WTC11 (cell line): ENCODE measurements around the gene SCAMP3.
"Not testable (repeated sequence)": the region's sequence is repeated elsewhere in the genome, so short reads cannot be mapped to it uniquely, and the experiment has no call there.

Experiments
- CREM ChIP-seq: sonication (generic); formaldehyde crosslinking; IDR thresholded peaks from 2 replicates; pipeline ENCODE4 v1.8.1; 2022; ENCODE audit warnings: mild to moderate bottlenecking, missing genetic modification reagents, moderate library complexity
- CTCF ChIP-seq: fragments of 200-600 bp; IDR thresholded peaks from 2 replicates; pipeline ENCODE4 v1.8.0; 2022; ENCODE audit warnings: antibody characterized with exemption

- TF ChIP-seq CREM (CRISPR knock-in tag); CTCF: not testable (repeated sequence)
Observed at GRCh38 chr1:155231302-155231701, 30.9 kb downstream of the SCAMP3 start.
